ENCODE results near the gene TMPRSS15.

The TMPRSS15 gene

GRCh38 chr21:18340387-18340942 is 63.1 kb downstream of the TMPRSS15 start:
- DNase-seq, result no peak

- no peak for DNase-seq
Observed at GRCh38 chr21:18335651-18336236, 67.8 kb downstream of the TMPRSS15 start.

DNA sequence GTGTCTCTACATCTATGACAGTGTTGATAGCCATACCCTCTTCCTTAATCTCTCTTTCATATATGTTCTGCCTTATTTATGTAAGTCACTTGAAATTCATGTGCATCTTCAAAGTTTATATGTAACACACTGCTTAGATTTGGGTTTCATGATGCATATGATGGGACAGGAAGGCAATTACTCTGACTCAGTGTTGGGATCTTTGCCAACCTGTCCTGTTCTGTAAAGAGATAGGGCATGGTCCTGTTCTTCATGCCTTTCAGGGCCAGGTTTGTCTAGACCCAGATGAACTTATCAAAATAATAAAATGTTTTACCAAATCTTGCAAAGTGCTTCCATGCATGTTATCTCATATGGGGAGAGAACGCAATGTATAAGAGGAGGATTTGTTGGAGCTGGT is 69.5 kb downstream of the TMPRSS15 start:
- no peak for DNase-seq

- no peak for DNase-seq
Observed at GRCh38 chr21:18318156-18318555, 85.4 kb downstream of the TMPRSS15 start.

GRCh38 chr21:18298228-18298627 is 105.4 kb downstream of the TMPRSS15 start:
- DNase-seq, result no peak

DNA sequence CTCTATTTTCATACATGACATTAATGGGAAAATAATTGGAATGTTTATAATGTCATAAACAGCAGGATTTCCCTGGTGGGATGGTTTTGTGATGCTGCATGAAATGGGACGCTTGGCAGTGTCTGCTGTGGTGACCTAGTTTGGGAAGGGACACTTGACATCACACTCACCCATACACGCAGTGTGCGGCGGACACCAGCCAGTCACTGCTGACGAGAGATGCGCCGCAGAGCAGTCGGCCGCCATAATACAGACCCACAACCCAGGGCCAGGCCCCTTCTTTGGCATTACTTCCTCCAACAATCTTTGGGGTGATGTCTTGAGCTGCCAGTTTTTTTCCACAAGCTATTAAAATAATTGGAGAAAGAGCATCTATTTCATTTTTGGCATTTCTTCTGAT is 109.5 kb downstream of the TMPRSS15 start:
- no peak for DNase-seq

DNA sequence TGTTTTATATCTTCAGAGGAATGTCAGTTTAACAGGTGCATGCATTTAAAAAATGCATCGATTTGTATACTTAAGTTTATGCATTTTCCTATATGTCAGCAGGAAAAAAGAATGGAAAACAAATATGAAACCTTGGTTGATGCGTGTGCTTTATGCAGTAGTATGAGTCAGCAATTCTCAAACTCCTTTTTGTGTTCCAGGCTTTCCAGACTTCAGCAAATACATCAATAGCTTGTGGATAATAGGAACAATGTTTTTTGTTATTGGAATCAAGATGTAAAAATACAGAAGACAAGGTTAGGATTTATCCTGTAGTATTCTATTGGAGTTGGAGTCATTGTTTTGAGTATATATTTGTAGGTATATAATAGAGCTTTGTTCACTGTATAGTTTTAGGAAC is 113.7 kb downstream of the TMPRSS15 start:
- no peak for DNase-seq

DNA sequence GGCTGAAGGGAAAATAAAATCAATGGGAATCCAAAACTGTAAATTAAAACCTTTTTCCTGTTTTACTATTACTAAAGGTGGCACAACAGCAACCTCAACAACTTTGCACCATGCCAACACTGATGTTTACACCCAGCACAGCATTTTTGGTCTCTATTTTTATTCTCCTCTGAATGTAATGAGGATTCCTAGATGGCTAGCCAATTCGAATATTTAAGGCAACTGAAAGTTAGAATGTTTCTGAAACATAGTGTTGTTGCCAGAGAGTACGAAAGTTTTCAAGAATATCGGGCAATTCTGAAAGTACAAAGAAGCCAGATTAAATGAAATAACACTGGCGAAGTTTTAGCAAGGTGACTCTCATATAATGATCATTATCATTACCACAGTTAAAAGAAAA is 118.2 kb downstream of the TMPRSS15 start:
- DNase-seq, result no peak

DNA sequence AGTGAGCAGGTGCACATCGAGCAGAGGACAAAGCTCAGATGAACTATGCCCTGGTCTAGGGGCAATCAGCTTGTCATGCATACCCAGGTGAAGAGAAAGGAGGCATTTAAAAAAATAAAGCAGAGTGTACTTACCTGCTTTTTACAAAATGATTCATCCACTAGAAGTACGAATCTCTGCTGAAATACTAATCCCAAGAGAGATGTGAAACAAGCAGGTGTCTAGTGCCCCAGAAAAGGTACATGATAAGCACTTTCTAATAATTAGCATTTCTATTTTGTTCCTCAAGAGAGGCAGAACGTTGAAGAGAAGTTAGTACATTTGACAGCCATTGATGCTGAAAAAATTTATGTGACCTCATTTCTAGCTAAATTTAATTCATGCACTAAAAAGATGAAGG is 127.8 kb downstream of the TMPRSS15 start:
- DNase-seq, result no peak

GRCh38 chr21:18274370-18274769 is 129.2 kb downstream of the TMPRSS15 start:
- no peak for DNase-seq

- DNase-seq, result no peak
Observed at GRCh38 chr21:18273400-18273799, 130.2 kb downstream of the TMPRSS15 start.

- no peak for DNase-seq
Observed at GRCh38 chr21:18269856-18270255, 133.7 kb downstream of the TMPRSS15 start.

- peak; percentile 12 for DNase-seq
Observed at GRCh38 chr21:18268906-18269305, 134.7 kb downstream of the TMPRSS15 start.

DNA sequence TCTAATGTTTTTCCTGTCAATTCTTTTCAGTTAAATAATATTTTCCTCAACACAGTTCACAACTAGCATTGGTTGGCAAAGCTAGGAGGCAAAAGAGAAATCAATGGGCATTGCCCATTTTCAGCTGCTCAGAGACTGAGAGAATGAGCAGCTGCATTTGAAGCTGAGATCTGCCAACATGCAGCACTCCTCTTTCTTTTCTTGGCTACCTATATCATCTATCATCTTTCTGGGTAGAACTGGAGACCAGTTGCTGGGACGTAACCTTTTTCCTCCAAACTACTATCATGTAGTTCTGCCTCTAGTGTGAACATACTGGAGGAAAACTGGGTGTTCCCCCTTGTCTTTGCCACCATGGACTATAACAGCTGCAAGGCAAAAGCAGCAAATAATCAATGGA is 136.1 kb downstream of the TMPRSS15 start:
- no peak for DNase-seq

DNA sequence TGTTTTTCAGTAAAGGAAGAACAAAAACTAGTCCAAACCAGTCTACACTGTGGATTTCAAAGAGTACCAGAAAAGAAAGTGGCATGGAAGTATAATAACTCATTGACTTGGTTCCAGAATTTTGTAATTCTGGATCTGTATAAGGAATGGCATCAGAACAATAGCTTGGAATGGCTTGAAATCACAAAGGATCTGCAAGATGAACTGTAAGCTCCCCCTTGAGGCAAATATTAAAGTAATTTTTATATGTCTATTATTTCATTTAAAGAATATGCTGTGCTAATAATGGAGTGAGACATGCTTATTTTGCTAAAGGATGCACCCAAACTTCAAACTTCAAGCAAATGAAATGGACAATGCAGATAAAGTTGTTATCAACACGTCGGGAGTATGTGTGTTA is 137.6 kb downstream of the TMPRSS15 start:
- no peak for DNase-seq

DNA sequence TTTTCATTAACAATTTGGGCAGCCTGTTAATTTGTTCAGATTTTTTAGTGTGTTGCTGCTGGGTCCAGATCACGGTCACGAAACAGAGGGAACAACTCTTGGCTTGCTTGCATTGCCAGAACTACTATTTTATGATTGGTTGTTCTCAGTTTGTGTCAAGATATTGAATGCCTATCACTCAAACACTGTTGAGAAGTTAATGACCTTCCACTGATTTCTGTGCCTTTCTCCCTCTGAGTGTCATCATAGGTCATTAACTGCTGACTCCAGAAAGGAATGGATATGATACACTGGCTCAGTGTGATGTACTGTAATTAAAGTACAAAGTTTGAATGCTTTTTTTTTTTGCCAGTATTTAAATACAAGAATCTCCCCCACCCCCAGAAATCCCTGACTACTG is 149.8 kb downstream of the TMPRSS15 start:
- no peak for DNase-seq

GRCh38 chr21:18253221-18253620 is 150.4 kb downstream of the TMPRSS15 start:
- DNase-seq, result peak; percentile 14

GRCh38 chr21:18252680-18253079 is 150.9 kb downstream of the TMPRSS15 start:
- peak; percentile 18 for DNase-seq

DNA sequence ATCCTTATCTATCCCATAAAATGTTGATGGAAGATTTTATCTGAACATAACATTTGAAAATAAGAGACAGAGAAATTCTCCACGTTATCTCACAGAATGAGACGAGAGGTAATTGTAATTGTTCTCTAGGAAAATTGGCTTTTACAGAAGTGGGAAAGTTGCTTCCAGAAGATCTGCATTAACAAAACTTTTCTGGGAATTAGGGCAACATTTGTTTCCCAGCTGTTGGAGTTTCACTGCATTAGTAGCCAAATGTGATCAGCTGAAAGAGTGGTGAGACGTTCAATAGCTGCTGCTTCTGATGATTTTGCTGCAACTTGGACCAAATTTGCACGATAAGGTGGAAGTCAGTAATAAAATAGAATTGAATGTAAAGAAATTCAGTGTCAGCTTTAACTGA is 151.3 kb downstream of the TMPRSS15 start:
- peak; percentile 63 for DNase-seq

DNA sequence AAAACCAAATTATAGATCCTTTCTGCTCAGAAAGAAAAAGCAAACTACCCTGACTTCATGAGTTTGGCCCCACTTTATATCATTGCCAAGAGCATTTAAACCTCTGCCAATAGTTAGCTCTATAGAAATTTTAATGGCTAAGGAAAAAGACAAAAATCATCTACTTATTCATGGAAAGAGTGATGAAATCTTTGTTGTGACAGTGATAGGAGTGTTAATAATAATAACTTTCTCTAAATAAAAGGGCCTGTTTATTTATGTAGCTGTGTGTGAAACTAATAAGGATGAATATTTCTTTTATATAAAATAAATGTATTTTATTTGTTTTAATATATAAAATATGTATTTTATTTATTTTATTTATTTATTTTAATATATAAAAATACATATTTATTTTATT is 152.5 kb downstream of the TMPRSS15 start:
- peak; percentile 26 for DNase-seq

- peak; percentile 13 for DNase-seq
Observed at GRCh38 chr21:18249672-18250071, 153.9 kb downstream of the TMPRSS15 start.

GRCh38 chr21:18248171-18248570 is 155.4 kb downstream of the TMPRSS15 start:
- peak; percentile 3 for DNase-seq

GRCh38 chr21:18245464-18245967 is 158.1 kb downstream of the TMPRSS15 start:
- peak; percentile 91 for DNase-seq

DNA sequence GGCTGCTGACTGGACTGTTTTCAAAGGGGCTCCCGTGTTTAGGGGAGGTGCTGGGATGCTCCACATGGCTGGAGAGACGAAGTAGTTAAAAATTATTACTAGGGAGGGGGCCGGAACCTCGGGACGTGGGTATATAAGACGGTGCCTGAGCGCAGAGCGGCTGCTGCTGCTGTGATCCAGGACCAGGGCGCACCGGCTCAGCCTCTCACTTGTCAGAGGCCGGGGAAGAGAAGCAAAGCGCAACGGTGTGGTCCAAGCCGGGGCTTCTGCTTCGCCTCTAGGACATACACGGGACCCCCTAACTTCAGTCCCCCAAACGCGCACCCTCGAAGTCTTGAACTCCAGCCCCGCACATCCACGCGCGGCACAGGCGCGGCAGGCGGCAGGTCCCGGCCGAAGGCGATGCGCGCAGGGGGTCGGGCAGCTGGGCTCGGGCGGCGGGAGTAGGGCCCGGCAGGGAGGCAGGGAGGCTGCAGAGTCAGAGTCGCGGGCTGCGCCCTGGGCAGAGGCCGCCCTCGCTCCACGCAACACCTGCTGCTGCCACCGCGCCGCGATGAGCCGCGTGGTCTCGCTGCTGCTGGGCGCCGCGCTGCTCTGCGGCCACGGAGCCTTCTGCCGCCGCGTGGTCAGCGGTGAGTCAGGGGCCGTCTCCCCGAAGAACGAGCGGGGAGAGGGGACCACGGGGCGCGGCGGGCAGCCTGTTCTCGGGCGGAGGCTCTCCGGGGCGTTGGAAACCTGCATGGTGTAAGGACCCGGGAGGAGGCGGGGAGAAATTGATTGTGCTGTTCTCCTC is 158.7 kb downstream of the TMPRSS15 start, which contains the start of gene CHODL:
CHODL (plus strand) TSS at position 163 of the 793 bp plus-strand sequence; CDS start at position 554, 391 bp downstream.
- peak; percentile 81 for DNase-seq
